DMS153 (cell line): ENCODE measurements around the gene MYH11.
"Not testable (repeated sequence)": the region's sequence is repeated elsewhere in the genome, so short reads cannot be mapped to it uniquely, and the experiment has no call there.

Experiments
- DNase-seq: peaks from one replicate; lab custom pipeline; 2025; lab: John Stamatoyannopoulos, UW

The MYH11 gene

DNA sequence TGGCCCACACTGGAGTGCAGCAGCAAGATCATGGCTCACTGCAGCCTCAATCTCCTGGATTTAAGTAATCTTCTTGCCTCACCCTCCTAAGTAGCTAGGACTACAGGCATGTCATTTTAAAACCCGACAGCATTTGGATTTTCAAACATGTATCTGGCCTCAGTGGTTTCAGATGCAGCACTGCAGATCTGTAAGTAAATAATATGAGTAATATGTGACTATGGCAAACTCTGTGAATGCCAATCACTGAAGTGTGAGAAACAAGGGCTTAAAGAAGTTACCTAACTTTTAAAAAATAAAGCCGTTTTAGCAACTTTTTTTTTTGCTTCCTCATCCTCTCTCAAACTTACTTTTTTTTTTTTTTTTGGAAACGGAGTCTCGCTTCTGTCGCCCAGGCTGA lies 19.7 kb upstream of the MYH11 start:
- DNase-seq, result no peak

DNA sequence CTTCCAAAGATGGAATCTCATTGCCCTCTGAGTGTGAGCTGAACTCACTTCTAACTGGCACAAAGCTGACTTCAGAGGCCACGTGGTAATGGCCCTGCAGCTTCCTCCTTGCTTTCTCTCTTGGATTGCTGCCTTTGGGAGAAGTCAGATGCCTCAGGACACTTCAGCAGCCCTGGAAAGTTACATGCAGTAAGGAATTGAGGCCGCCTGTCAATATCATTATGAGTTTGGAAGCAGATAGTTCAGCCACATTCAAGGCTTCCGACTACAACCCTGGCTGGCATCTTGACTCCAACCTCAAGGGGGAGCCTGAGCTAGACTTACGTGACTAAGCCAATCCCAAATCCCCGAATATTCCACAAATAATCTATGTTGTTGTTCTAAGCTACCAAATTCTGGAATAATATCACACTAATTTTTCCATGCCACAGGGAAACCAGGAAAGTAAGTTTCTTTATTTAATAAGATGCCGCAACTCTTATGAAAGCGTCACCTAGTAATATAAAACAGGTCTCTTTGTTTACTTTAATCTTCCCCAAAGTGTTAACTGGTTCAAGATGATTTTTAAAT lies 18.0 kb upstream of the MYH11 start:
- DNase-seq, result peak; percentile 9

DNA sequence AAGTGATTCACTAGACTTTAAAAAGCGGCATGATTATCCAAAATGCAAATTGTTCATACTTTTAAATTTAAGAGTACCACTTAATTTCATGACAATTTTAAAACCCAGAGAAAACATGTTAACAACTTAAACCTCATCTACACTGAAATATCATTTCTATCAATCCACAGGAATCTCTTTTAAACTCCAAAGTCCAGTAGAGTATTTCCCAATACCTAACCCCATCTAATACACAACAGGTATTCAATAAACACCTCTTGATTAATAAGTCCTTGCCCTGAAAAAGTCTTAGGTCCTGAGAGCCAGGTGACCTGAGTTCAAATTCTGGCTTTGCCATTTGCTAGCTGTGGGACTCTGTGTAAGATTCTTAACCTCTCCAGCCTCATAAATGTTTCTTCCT lies 16.9 kb upstream of the MYH11 start:
- DNase-seq, result no peak

DNA sequence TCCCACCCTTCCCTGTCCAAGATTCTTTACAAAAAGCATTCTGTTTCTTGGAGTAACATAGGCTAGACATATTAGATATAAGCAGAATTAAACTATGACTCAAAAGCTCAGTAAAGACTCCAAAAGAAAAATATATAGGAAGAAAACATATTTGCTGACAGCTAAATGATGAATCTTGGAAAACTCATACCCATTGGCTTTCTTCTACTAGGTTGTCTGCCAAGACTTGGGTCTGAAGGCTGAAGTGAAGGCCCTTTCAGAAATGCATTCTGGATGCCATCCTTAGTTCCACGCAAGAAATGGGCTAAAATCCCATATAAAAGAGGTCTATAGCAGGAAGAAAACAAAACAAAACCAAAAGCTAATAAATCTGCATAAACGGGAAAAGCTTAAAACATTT lies 16.5 kb upstream of the MYH11 start:
- DNase-seq, result no peak

DNA sequence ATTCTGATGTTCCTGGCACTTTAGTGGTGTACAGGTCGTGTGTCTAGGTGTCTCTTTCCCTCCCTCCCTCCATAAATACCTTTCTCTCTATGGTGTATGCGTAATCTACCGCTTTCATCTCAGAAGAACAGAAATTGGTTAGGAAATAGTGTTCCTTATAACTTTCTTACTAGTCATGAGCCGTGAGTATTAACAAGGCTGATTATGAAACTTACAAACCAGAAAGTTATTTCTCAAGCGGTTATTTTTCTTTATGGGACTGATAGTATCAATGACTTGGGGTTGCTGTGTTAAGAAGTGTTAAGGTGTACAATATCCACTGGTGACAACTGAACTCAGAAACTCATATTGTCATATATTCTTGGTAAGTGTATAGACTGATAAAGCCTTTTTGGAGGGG lies 13.2 kb upstream of the MYH11 start:
- DNase-seq, result no peak

DNA sequence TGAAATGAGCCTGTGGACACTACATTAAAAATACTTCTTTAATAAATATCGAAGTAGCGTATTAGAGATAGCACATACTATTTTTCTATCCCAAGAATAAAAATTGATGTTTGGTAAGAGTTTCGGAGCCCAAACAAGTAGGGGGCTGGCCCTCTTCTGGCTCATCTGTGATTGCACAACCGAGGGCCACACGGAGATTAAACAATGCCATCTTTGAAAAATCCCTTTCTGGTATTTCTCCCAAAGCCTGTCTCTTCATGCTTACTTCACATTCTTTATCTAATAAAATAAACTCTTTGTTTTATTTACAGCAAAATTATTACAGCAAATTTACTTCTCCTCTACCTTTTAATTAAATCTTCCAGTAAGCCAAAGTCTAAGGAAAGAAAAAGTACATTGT lies 9.6 kb upstream of the MYH11 start:
- no peak for DNase-seq

DNA sequence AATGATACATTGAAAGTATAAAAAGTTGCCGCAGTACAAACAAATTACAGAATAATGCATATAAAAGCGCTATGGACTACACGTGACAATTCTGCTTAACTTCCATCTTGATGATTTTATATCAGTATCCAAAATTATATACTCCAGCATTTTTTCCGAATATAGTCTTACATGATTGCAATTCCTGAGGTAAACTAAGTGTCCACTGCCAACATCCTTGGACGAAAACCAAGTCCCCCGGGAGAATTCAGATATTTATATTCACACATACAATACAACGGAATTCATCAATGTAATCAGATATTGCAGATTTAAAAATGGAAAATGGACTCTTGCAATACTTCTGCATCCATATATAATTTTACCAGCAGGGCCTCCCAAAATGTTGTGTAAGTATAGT lies 8.9 kb upstream of the MYH11 start:
- DNase-seq, result no peak

DNA sequence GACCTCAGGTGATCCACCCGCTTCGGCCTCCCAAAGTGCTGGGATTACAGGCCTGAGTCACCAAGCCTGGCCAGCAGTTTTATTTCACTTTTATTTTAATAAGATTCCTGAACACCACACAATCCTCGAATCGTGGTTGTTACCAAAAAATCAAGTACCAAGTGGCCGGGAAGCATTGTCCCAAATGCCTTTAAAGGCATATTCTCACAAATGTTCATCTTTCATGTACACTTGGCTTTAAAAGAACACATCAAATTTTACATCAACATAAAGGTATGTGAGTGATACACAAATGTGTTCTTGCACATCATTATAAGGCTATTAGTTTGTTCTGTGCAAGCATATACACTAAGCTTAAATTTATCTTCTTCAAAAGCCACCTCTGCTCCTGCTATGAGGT lies 8.1 kb upstream of the MYH11 start:
- DNase-seq, result no peak

DNA sequence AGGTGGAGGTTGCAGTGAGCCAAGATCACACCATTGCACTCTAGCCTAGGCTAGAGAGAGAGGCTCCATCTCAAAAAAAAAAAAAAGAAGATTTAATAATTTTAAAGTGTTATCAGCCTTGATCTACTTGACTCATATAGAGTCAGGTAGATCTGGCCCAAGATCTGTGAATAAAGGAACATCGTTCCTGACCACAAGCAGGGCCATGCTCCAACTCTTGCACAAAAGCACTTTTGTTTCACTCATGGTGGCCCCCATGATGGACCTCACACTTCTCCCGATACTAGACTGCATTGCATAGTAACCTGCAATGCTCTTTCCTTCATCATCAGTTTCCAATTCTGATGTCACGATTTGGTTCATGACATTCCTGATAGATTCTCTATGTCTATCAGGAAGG lies 5.2 kb upstream of the MYH11 start:
- DNase-seq, result no peak

DNA sequence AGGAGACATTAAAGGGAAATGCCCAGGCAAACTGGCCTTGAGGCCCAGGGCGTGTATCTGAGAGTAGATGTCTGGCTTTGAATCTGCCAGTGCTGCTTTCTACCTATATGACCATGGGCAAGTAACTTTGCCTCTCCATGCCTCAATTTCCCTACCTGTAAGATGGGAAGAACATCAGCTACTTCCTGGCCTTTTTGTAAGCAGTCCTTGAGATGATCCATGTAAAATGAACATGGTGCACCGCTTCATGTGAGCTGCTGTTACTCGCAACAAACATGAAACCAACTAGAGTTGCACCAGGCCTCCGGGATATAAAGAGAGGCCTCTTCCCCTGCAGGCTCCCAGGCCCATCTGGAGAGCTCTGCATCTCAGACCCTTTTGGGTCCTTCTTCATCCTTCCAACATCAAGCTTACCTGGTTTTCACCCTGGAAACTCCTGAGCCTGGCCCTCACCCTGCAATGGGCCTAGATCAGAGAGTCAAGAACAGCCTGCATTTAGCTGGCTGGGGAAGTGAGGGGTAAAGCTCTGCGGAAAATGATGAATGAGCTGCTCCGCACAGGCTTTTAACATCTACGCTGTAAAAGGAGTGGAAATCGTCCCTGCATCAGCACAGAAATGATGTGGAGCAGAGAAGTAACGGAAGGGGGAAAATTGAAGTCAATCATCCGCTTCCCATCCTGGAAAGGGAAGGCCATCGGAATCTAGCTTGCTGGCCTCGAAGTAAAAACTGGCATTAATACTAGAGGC lies 2.3 kb upstream of the MYH11 start:
- DNase-seq, result no peak

DNA sequence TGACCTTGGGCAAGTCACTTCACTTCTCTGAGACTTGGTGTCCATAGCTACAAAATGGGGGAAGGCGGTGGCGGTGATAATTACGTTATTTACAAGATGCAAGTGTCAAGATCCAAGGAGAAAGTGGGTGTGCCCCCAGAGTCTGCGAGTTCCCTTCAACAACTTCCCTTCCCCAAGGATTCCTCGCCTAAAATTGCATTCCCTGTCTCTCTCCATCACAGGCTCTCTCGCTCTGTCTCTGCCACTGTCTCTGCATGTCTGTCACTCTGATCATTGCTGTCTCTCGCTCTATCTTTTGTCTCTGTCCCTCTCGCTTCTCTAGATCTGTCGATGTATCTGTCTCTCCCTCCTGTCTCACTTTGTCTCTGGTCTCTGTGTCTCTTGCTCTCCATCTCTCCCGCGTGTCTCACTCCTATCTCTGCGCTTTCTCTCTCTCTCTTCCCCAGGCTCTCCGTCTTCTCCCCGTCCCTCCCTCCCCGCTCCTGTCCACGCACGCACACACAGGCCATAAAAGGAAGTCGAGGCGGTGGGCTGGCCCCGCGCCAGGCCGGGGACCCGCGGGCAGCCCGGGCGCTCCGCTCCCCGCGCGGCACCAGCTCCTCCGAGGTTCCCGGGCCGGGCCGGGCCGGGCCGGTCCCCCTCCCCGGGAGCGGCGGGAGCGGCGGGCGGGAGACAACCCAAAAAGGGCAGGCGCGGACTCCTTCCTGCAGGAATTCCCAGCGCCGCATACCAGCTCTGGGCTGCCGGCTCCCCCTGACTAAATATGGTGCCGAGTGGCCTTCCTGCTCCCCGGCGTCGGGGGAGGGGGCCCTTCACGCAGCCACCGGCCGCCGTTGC lies 1.1 kb upstream of the MYH11 start:
- no peak for DNase-seq

DNA sequence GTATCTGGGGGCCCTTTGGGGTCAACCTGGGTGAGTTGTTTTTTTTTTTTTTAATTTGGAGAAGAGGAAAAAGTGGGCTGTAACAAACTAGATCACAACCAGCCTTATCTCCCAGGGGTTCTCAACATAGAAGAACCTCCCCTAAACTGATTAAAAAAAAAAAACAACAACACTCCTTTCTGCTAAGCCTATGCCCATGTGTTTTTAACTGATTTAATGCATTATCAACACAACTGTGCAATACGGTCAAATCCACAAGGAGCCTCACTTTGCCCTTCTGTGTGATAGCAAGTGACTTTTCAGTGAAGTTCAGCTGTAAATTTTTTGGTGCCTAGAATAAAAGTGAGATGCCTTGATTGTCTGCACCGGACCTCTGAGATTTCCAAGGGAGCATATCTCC lies 646 bp downstream of the MYH11 start:
- no peak for DNase-seq

DNA sequence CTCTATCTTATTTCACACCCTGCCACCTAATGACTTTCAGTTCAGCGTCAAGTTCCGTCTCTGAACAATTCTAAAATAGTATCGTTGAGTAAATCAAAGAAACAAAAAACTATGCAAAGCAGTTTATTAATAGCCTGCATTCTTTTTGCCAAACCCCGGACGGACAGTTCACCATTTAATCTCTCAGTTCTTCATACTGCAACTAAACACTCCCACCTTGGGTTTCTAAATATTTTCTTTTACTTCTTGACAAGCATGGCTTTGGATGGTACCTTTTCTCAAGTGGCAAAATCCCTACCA lies 1.2 kb downstream of the MYH11 start:
- no peak for DNase-seq

DNA sequence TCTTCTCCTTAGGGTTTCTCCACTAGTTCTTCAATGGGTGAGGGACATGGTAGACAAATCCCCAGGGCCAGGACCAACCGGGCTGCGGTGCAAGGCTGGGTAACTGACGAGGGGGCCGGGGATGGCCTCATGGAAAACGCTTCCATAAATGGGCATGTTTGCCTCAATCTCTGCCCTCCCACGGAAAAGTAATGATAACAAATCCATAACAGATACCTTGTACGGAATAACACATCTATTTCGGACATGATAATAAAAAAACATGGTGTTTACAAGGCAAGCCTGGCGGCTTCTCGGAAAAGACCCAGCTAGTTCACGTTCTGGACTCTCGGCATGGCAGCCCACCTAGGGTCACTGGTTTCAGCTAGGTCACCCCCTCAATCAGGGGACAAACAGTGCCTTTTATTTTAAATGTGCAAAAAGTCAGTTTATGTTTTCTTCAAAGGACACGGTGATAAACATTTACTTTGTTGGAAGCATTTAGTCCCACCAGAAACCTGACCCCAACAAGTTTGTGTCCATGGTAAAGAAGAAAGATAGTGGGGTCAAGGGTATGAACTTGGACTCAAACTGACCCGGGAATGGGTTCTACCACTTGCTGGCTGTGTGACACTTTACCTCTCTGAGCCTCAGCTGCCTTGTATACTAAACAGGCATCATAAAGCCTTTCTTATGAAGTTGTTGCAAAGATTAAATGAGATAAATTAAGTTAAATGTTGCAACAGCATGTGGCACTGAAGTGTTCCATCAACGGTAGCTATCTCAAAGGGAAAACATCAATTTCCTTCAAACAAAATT lies 1.7 kb downstream of the MYH11 start:
- no peak for DNase-seq

DNA sequence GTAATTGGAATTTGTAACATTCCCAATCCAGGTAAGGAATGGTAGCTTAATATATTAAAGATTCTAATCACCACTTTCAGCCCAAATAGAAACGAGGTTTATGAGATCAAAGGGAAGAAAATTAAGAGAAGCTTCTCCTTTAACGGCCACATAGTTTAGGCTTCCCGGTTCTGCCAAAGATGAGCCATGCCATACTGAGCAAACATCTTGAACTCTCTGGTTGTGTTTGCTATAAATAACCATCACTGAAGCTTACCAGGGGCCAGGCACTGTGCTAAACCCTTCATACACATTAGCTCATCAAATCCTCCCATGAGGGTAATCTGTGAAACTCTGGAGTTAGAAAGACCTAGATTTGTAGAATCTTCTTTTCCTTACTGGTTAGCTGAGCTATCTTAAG lies 2.8 kb downstream of the MYH11 start:
- no peak for DNase-seq

DNA sequence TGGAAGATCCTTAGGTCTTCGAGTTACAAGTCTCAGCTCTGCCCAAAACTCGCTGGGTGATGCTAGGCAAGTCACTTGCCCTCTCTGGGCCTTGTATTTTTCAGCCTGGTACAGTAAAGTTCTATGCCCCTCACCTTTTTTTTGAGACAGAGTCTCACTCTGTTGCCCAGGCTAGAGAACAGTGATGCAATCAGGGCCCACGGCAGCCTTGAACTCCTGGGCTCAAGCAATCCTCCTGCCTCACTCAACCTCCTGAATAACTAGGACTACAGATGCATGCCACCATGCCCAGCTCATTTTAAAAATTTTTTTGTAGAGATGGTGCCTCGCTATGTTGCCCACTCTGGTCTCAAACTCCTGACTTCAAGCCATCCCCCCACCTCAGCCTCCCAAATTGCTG lies 3.8 kb downstream of the MYH11 start:
- no peak for DNase-seq

DNA sequence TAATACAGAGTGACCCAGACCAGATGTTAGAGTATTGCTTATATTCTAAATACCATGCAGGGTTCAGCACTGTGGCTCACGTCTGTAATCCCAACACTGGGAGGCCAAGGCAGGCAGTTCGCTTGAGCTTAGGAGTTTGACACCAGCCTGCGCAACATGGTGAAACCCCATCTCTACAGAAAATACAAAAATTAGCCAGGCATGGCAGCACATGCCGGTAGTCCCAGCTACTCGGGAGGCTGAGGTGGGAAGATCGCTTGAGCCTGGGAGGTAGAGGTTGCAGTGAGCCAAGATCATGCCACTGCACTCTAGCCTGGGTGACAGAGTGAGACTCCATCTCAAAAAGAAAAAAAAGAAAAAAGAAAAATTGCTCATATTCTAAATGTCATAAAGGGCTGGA lies 6.3 kb downstream of the MYH11 start:
- not testable (repeated sequence) for DNase-seq

DNA sequence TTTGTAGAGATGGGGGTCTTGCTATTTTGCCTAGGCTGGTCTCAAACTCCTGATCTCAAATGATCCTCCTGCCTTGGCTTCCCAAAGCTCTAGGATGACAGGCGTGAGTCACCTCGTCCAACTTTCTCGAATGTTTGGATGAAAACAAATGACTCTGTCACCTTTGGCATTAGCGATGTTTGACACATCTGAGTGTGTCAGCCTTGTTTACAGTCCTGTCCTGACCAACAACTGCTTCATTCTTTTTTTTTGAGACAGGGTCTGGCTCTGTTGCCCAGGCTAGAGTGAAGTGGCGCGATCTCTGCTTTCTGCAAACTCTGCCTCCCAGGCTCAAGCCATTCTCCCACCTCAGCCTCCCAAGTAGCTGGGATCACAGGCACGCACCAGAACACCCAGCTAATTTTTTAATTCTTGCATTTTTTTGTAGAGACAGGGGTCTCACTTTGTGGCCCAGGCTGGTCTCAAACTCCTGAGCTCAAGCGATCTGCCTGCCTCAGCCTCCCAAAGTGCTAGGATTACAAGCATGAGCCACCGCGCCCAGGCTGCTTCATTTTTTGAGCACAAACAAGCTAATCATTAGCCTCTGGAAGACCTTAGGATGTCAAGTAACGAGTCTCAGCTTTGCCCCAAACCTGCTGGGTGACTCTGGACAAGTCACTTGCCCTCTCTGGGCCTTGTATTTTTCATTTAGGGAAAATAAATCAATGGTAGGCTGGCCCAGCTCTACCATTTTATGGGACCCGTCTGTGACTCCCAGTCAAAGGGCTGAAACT lies 7.4 kb downstream of the MYH11 start:
- no peak for DNase-seq

DNA sequence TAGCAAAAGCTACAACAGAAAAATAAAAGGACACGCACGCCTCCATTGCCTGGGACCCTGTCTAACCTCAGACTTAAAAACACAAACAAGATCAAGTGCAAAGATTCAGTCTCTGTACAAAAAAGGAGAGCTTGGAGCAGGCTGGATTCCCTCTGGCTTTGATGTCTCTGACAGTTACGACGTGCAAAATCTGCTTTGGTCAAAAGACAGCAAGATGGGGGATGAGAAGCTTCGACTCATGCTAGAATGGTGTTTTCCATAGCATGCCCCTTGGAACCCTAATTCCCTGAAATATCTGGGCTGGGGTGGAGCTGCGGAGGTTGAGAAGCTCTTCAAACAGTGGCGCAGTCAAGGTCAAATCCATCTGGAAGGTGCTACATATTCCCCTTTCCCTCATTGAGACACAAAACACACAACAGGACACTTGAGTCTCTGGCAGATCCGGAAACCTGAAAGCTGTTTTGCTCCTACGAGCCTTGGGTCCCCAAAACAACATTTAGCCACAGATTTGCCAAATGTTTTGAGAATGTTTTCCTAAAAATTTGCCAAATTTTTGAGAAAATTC lies 9.1 kb downstream of the MYH11 start:
- no peak for DNase-seq

DNA sequence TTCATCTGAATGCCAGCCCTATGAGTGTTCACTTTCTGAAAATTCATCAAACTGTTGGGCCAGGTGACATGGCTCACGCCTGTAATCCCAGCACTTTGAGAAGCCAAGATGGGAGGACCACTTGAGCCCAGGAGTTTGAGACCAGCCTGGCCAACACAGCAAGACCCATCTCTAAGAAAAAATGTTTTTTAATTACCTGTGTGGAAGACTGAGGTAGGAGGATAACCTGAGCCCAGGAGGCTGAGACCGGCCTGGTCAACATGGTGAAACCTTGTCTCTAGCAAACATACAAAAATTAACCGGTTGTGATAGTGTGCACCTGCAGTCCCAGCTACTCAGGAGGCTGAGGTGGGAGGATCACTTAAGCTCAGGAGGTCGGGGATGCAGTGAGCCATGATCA lies 10.3 kb downstream of the MYH11 start:
- no peak for DNase-seq

DNA sequence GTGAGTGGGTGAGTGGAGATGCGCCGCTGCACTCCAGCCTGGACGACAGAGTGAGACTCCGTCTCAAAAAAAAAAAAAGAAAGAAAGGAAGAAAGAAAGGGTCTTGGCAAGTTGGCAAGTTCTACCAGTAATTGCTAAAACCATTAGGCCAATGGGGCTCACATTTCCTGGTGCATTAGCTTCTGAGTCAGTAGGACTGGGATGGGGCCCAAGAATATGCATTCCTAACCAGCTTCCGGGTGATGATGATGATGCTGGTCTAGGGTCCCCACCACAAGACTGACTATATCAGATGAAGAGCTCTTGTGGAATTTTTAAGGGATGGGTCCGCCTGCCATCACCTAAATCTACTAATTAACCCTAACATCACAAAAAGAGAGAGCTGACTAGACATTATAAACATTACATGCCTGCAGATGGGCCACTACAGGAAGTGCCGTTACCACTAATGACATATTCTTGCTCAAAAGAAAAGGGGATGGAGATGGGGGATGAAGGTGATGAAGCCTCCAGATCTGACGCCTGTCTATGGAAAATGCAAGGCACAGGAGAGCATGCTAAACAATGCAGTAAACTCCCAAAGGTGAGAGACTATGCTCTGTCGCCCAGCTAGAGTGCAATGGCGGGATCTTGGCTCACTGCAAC lies 13.1 kb downstream of the MYH11 start:
- no peak for DNase-seq
